B cell (primary cell): Measurements from ENCODE around the gene TUT7. TPM values are rescaled to one million over a fixed set of nuclear protein-coding genes. Genes with fewer than 3 reads are reported as not detected.

Experiments used
- ATAC-seq: fragments of 200-7000 bp; cut with Tn5 transposase; one replicate; pipeline ENCODE4 v1.10.0; 2021; ENCODE audit warnings: low read depth, mild to moderate bottlenecking, moderate number of reproducible peaks, moderate library complexity
- CTCF ChIA-PET: fragments of 350-600 bp; sonication (Branson Sonifier 250); formaldehyde crosslinking; loops from one replicate; lab custom pipeline; 2021; ENCODE audit warnings: antibody characterized with exemption, inconsistent platforms; lab: Charles Lee
- POLR2A ChIA-PET: fragments of 350-600 bp; sonication (Branson Sonifier 250); formaldehyde crosslinking; loops from one replicate; lab custom pipeline; 2021; ENCODE audit warnings: antibody characterized with exemption; lab: Charles Lee
- DNase-seq: peaks from one replicate; pipeline ENCODE4 v3.0.0; 2013
- H2AFZ ChIP-seq: 2 replicates; pipeline ENCODE4 v1.6.1; 2012; ENCODE audit warnings: mild to moderate bottlenecking, low read depth, low read length; ENCODE audit not compliant: insufficient read depth, poor library complexity, severe bottlenecking
- H3K27ac ChIP-seq, 2 donors: 1 replicate in 1 of 2; 2 replicates in 1 of 2; pipeline ENCODE4 v1.5.1; 2012 to 2013; ENCODE audit warnings: low read length in 2 of 2, mild to moderate bottlenecking in 2 of 2, moderate library complexity in 1 of 2
- H3K27me3 ChIP-seq, 4 experiments: fragments of 200-600 bp in 1 of 4; sonication (generic) in 1 of 4; replicated peaks in 1 of 4; 1 replicate in 2 of 4; 2 replicates in 2 of 4; pipeline versions ENCODE4 v1.6.1 to v1.7.0; 2013 to 2016; ENCODE audit warnings: low read length in 3 of 4, mild to moderate bottlenecking in 2 of 4, mixed read lengths in 1 of 4, moderate library complexity in 1 of 4; ENCODE audit not compliant: insufficient read depth in 4 of 4, control insufficient read depth in 3 of 4; ENCODE audit errors: control extremely low read depth in 1 of 4
- H3K36me3 ChIP-seq, 2 experiments: replicated peaks in 1 of 2; 1 replicate in 1 of 2; 2 replicates in 1 of 2; pipeline versions ENCODE4 v1.6.1 to v1.7.1; 2013; ENCODE audit warnings: low read length in 1 of 2; ENCODE audit not compliant: insufficient read depth in 2 of 2, control insufficient read depth in 1 of 2; ENCODE audit errors: control extremely low read depth in 1 of 2, extremely low read depth in 1 of 2
- H3K4me1 ChIP-seq, 2 donors: fragments of 200-600 bp in 1 of 2; sonication (generic) in 1 of 2; 1 replicate in 1 of 2; 2 replicates in 1 of 2; pipeline versions ENCODE4 v1.5.1 to v1.6.1; 2013 to 2017; ENCODE audit warnings: low read length in 2 of 2; ENCODE audit not compliant: control insufficient read depth in 2 of 2, insufficient read depth in 2 of 2
- H3K4me2 ChIP-seq: replicated peaks from 2 replicates; pipeline ENCODE3; 2012; ENCODE audit warnings: mild to moderate bottlenecking, low read depth, low read length; ENCODE audit not compliant: poor library complexity, severe bottlenecking
- H3K4me3 ChIP-seq, 5 experiments: fragments of 200-600 bp in 1 of 5; sonication (generic) in 1 of 5; 1 replicate in 3 of 5; 2 replicates in 2 of 5; pipeline versions ENCODE4 v1.5.1 to v1.7.0; 2011 to 2016; ENCODE audit warnings: low read length in 4 of 5, mild to moderate bottlenecking in 4 of 5, low read depth in 2 of 5, control low read depth in 1 of 5, moderate library complexity in 1 of 5; ENCODE audit not compliant: insufficient read depth in 1 of 5; ENCODE audit errors: control extremely low read depth in 1 of 5, extremely low read depth in 1 of 5
- H3K79me2 ChIP-seq: fragments of 200-600 bp; sonication (generic); one replicate; pipeline ENCODE4 v1.6.0; 2016; ENCODE audit warnings: low read length; ENCODE audit not compliant: control insufficient read depth, insufficient read depth
- H3K9ac ChIP-seq: fragments of 200-600 bp; sonication (generic); 2 replicates; pipeline ENCODE4 v1.6.1; 2017; ENCODE audit warnings: mild to moderate bottlenecking, low read length, moderate library complexity
- H3K9me3 ChIP-seq, 3 donors: one replicate each; pipeline versions ENCODE4 v1.6.1 to v1.7.1; 2013; ENCODE audit warnings: low read length in 2 of 3; ENCODE audit not compliant: control insufficient read depth in 2 of 3, insufficient read depth in 1 of 3; ENCODE audit errors: control extremely low read depth in 1 of 3
- H4K20me1 ChIP-seq: 2 replicates; pipeline ENCODE4 v1.6.0; 2012; ENCODE audit warnings: mild to moderate bottlenecking, low read length; ENCODE audit not compliant: insufficient read depth, control insufficient read depth, poor library complexity, severe bottlenecking
- H3K27ac Mint-ChIP-seq: one replicate; pipeline ENCODE4 v1.8.0; 2021; ENCODE audit warnings: mixed read lengths
- H3K27me3 Mint-ChIP-seq: one replicate; pipeline ENCODE4 v1.8.0; 2021; ENCODE audit warnings: mixed read lengths
- H3K4me1 Mint-ChIP-seq: one replicate; pipeline ENCODE4 v1.8.0; 2021; ENCODE audit warnings: mixed read lengths
- H3K4me3 Mint-ChIP-seq: one replicate; pipeline ENCODE4 v1.8.0; 2021; ENCODE audit warnings: mixed read lengths
- H3K9me3 Mint-ChIP-seq: one replicate; pipeline ENCODE4 v1.8.0; 2022; ENCODE audit warnings: mixed read lengths; ENCODE audit not compliant: insufficient read depth
- EZH2 ChIP-seq: IDR thresholded peaks from 2 replicates; pipeline ENCODE4 v1.6.1; 2012; ENCODE audit warnings: borderline replicate concordance, low read depth, mild to moderate bottlenecking, moderate library complexity, low read length; ENCODE audit not compliant: insufficient read depth, poor library complexity, severe bottlenecking
- WGBS: methylation state at CpG from one replicate; pipeline ENCODE4 v1.1.5; 2013; ENCODE audit warnings: missing lambda C conversion rate; ENCODE audit not compliant: insufficient coverage; 5-methylcytosine and 5-hydroxymethylcytosine counted together
- intact Hi-C: fragments of 100-400 bp; cut with micrococcal nuclease; formaldehyde crosslinking; loops from one replicate; pipeline ENCODE4 v1.10.0; 2022
- polyA plus RNA-seq: library from polyadenylated mRNA; depleted of rRNA; stranded (reverse); fragments of >200 nt; gene quantifications from 2 replicates; pipeline ENCODE4 v1.2.3, GENCODE V29; 2012
- total RNA-seq, 2 donors: library from RNA; stranded (reverse); fragments of 120-200 nt in 1 of 2; gene quantifications; 1 replicate in 1 of 2; 2 replicates in 1 of 2; pipeline versions ENCODE4 v1.2.3 to v1.2.4, GENCODE V29; 2013 to 2022
- TF ChIP-seq, protein P1 (sequence below): fragments of 200-600 bp; IDR thresholded peaks from one replicate; pipeline ENCODE4 v1.8.0; 2022; ENCODE audit warnings: antibody characterized with exemption, mild to moderate bottlenecking

Gene TUT7
- total and polyA plus RNA-seq, 2 donors (not counting 1 experiment from before 2014, with no cell fraction given) = 18.3 to 70.7 TPM

DNA sequence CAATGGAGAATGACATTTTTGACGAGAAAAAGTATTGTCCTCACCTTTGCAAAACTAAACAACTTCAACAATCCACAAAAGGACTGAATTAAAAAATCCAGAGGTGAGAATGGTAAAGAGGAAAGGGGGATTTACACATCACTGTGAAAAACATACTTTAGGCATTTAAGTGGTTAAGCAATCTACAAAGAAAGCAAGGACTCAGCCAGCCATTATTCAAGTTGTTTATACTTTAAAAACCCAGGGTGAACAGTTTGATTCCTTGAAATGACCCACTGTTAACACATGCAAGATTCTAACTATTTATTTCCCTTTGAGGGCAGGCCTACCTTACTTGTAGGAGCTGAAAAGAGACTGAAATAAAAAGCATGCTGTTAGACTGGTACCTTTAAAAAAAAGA is 29.3 kb downstream of the TUT7 start:
- WGBS = no CpG with 5 or more reads among the region's 1 CpG
- no peaks in the 10 kb centered on the region for H3K4me1 Mint-ChIP-seq
- ChIA-PET CTCF (interaction anchor here (0.6 kb wide), 1 partner anchor 124 kb away, joined by 3 read pairs; no protein-coding TSS in a partner anchor), POLR2A (no interaction called here)
- no peak overlapping the region for H2AFZ ChIP-seq
- no peaks in the 10 kb centered on the region for H3K27me3 Mint-ChIP-seq
- H3K4me2 ChIP-seq = no peak overlapping the region
- no peaks in the 10 kb centered on the region for H3K9me3 ChIP-seq
- H3K4me1 ChIP-seq = no peaks in the 10 kb centered on the region
- H3K79me2 ChIP-seq = no peaks in the 10 kb centered on the region
- H3K4me3 Mint-ChIP-seq = no peak overlapping the region
- no peak overlapping the region for H3K27ac ChIP-seq
- no peaks in the 10 kb centered on the region for H3K9me3 Mint-ChIP-seq
- TF ChIP-seq, protein P1, sequence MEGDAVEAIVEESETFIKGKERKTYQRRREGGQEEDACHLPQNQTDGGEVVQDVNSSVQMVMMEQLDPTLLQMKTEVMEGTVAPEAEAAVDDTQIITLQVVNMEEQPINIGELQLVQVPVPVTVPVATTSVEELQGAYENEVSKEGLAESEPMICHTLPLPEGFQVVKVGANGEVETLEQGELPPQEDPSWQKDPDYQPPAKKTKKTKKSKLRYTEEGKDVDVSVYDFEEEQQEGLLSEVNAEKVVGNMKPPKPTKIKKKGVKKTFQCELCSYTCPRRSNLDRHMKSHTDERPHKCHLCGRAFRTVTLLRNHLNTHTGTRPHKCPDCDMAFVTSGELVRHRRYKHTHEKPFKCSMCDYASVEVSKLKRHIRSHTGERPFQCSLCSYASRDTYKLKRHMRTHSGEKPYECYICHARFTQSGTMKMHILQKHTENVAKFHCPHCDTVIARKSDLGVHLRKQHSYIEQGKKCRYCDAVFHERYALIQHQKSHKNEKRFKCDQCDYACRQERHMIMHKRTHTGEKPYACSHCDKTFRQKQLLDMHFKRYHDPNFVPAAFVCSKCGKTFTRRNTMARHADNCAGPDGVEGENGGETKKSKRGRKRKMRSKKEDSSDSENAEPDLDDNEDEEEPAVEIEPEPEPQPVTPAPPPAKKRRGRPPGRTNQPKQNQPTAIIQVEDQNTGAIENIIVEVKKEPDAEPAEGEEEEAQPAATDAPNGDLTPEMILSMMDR = no peak
- no peak for TF ChIP-seq EZH2
- H4K20me1 ChIP-seq = no peaks in the 10 kb centered on the region
- H3K9ac ChIP-seq = no peak overlapping the region
- no peak for DNase-seq
- no peak for ATAC-seq
- intact Hi-C loops = no loop called here
- H3K4me3 ChIP-seq = no peak overlapping the region
- H3K27ac Mint-ChIP-seq = no peak overlapping the region
- H3K27me3 ChIP-seq = no peaks in the 10 kb centered on the region
- H3K36me3 ChIP-seq = peaks cover 12 to 77% of the 10 kb centered on the region in 2 experiments

DNA sequence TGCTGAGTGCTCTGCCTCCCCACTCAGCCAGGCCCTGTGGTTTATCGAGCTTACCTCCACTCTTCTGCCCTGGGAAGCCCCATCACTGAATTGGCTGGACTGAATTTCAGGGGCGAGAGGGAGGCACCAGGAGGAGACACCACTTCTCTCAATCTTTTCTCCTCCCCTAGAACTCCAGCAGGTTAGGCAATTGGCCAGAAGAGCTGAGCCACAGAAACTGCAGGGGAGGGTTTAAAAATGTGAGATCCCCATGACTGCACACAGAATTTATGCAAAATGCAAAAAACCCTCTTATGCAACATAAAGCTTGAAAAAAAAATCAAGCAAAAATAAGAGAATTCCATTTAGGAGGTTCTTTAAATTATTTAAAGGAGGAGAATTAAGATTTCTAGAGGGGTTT is 29.9 kb downstream of the TUT7 start:
- Mint-ChIP-seq H3K27me3 (no peaks in the 10 kb centered on the region), H3K9me3 (no peaks in the 10 kb centered on the region), H3K4me3 (no peak overlapping the region), H3K27ac (no peak overlapping the region), H3K4me1 (no peaks in the 10 kb centered on the region)
- no peak overlapping the region for H3K4me3 ChIP-seq
- ChIA-PET POLR2A (no interaction called here), CTCF (interaction anchor here (0.6 kb wide), 1 partner anchor 123 kb away, joined by 3 read pairs; no protein-coding TSS in a partner anchor)
- H3K4me1 ChIP-seq = no peaks in the 10 kb centered on the region
- no peak for ATAC-seq
- no peak overlapping the region for H3K27ac ChIP-seq
- peaks cover 11 to 77% of the 10 kb centered on the region in 2 experiments for H3K36me3 ChIP-seq
- no peaks in the 10 kb centered on the region for H4K20me1 ChIP-seq
- no peak for DNase-seq
- intact Hi-C loops = no loop called here
- H3K9me3 ChIP-seq = no peaks in the 10 kb centered on the region
- no peaks in the 10 kb centered on the region for H3K79me2 ChIP-seq
- TF ChIP-seq EZH2 = no peak
- TF ChIP-seq, protein P1 = no peak
- no peak overlapping the region for H3K4me2 ChIP-seq
- no peak overlapping the region for H3K9ac ChIP-seq
- 40% methylated on average over 1 of the region's 2 CpGs for WGBS
- no peaks in the 10 kb centered on the region for H3K27me3 ChIP-seq
- H2AFZ ChIP-seq = no peak overlapping the region
